ENCODE measurements around the gene FLT3LG.

Gene FLT3LG

GRCh38 chr19:49473868-49474541 lies at the start of gene FLT3LG:
FLT3LG (plus strand) TSS chr19:49474215; CDS start chr19:49474640, 425 bp downstream.
- peaks cover 17% of the 10 kb centered on the region for H3K27me3 Mint-ChIP-seq
- peaks cover 23% of the 10 kb centered on the region for H3K36me3 Mint-ChIP-seq (ENCODE audit: low read depth)
- no peaks in the 10 kb centered on the region for H3K9me3 Mint-ChIP-seq
- H3K4me1 Mint-ChIP-seq (ENCODE audit: low read depth) = peaks cover 55% of the 10 kb centered on the region
- H3K27ac Mint-ChIP-seq = peak within 1 kb of the TSS; percentile 90
- peak within 1 kb of the TSS; percentile 93 for H3K4me3 Mint-ChIP-seq
- intact Hi-C loops (cut with micrococcal nuclease) = loop anchor here (1.0 kb wide), 1 partner anchor 96 kb away; no protein-coding TSS in a partner anchor

GRCh38 chr19:49425178-49425577 lies 48.8 kb upstream of the FLT3LG start, which contains the start of gene GFY:
GFY (plus strand) TSS chr19:49425388; CDS start chr19:49426431, 1,043 bp downstream.
- Mint-ChIP-seq H3K4me3 (no peak within 1 kb of the TSS), H3K9me3 (no peaks in the 10 kb centered on the region), H3K36me3 (ENCODE audit: low read depth) (no peaks in the 10 kb centered on the region), H3K27me3 (peaks cover 96% of the 10 kb centered on the region), H3K4me1 (ENCODE audit: low read depth) (peaks cover 46% of the 10 kb centered on the region), H3K27ac (no peak within 1 kb of the TSS)
- intact Hi-C loops (cut with micrococcal nuclease) = no loop called here

- Mint-ChIP-seq H3K4me3 (no peak overlapping the region), H3K27me3 (peaks cover 96% of the 10 kb centered on the region), H3K9me3 (no peaks in the 10 kb centered on the region), H3K36me3 (ENCODE audit: low read depth) (no peaks in the 10 kb centered on the region), H3K4me1 (ENCODE audit: low read depth) (peaks cover 41% of the 10 kb centered on the region), H3K27ac (no peak overlapping the region)
- intact Hi-C loops (cut with micrococcal nuclease) = no loop called here
Observed at GRCh38 chr19:49425922-49426592, 48.0 kb upstream of the FLT3LG start.

GRCh38 chr19:49427339-49427738 lies 46.7 kb upstream of the FLT3LG start:
- Mint-ChIP-seq H3K4me3 (no peak overlapping the region), H3K27me3 (peaks cover 94% of the 10 kb centered on the region), H3K4me1 (ENCODE audit: low read depth) (peaks cover 35% of the 10 kb centered on the region), H3K27ac (no peak overlapping the region), H3K36me3 (ENCODE audit: low read depth) (no peaks in the 10 kb centered on the region), H3K9me3 (no peaks in the 10 kb centered on the region)
- intact Hi-C loops (cut with micrococcal nuclease) = no loop called here

GRCh38 chr19:49427855-49428546 lies 46.0 kb upstream of the FLT3LG start:
- no peaks in the 10 kb centered on the region for H3K36me3 Mint-ChIP-seq (ENCODE audit: low read depth)
- H3K4me3 Mint-ChIP-seq = no peak overlapping the region
- no peaks in the 10 kb centered on the region for H3K9me3 Mint-ChIP-seq
- no peak overlapping the region for H3K27ac Mint-ChIP-seq
- peaks cover 30% of the 10 kb centered on the region for H3K4me1 Mint-ChIP-seq (ENCODE audit: low read depth)
- H3K27me3 Mint-ChIP-seq = peaks cover 94% of the 10 kb centered on the region
- intact Hi-C loops (cut with micrococcal nuclease) = no loop called here

- Mint-ChIP-seq H3K4me1 (ENCODE audit: low read depth) (peaks cover 27% of the 10 kb centered on the region), H3K27ac (no peak overlapping the region), H3K27me3 (peaks cover 95% of the 10 kb centered on the region), H3K36me3 (ENCODE audit: low read depth) (no peaks in the 10 kb centered on the region), H3K4me3 (no peak overlapping the region), H3K9me3 (no peaks in the 10 kb centered on the region)
- intact Hi-C loops (cut with micrococcal nuclease) = no loop called here
Observed at GRCh38 chr19:49428547-49429451, 45.2 kb upstream of the FLT3LG start.

- intact Hi-C loops (cut with micrococcal nuclease) = no loop called here
Observed at GRCh38 chr19:49430172-49430677, 43.8 kb upstream of the FLT3LG start.

GRCh38 chr19:49430678-49431329 lies 43.2 kb upstream of the FLT3LG start:
- H3K4me3 Mint-ChIP-seq = no peak overlapping the region
- H3K4me1 Mint-ChIP-seq (ENCODE audit: low read depth) = peaks cover 26% of the 10 kb centered on the region
- intact Hi-C loops (cut with micrococcal nuclease) = no loop called here
- no peak overlapping the region for H3K27ac Mint-ChIP-seq
- peaks cover 95% of the 10 kb centered on the region for H3K27me3 Mint-ChIP-seq
- H3K9me3 Mint-ChIP-seq = no peaks in the 10 kb centered on the region
- no peaks in the 10 kb centered on the region for H3K36me3 Mint-ChIP-seq (ENCODE audit: low read depth)

More at GRCh38 chr19:49430172-49430677, 43.8 kb upstream of the FLT3LG start:
- no peak overlapping the region for H3K27ac Mint-ChIP-seq
- no peaks in the 10 kb centered on the region for H3K36me3 Mint-ChIP-seq (ENCODE audit: low read depth)
- H3K27me3 Mint-ChIP-seq = peaks cover 95% of the 10 kb centered on the region
- peaks cover 26% of the 10 kb centered on the region for H3K4me1 Mint-ChIP-seq (ENCODE audit: low read depth)
- H3K4me3 Mint-ChIP-seq = no peak overlapping the region
- no peaks in the 10 kb centered on the region for H3K9me3 Mint-ChIP-seq

GRCh38 chr19:49431330-49431749 lies 42.7 kb upstream of the FLT3LG start:
- H3K36me3 Mint-ChIP-seq (ENCODE audit: low read depth) = no peaks in the 10 kb centered on the region
- intact Hi-C loops (cut with micrococcal nuclease) = no loop called here
- no peak overlapping the region for H3K27ac Mint-ChIP-seq

GRCh38 chr19:49432141-49433073 lies 41.6 kb upstream of the FLT3LG start:
- intact Hi-C loops (cut with micrococcal nuclease) = no loop called here
- peak overlapping the region; percentile 13 for H3K4me3 Mint-ChIP-seq
- peaks cover 25% of the 10 kb centered on the region for H3K4me1 Mint-ChIP-seq (ENCODE audit: low read depth)
- H3K36me3 Mint-ChIP-seq (ENCODE audit: low read depth) = no peaks in the 10 kb centered on the region
- no peaks in the 10 kb centered on the region for H3K9me3 Mint-ChIP-seq
- no peak overlapping the region for H3K27ac Mint-ChIP-seq
- peaks cover 95% of the 10 kb centered on the region for H3K27me3 Mint-ChIP-seq

More at GRCh38 chr19:49431330-49431749, 42.7 kb upstream of the FLT3LG start:
- Mint-ChIP-seq H3K4me3 (no peak overlapping the region), H3K9me3 (no peaks in the 10 kb centered on the region), H3K4me1 (ENCODE audit: low read depth) (peaks cover 28% of the 10 kb centered on the region), H3K27me3 (peaks cover 95% of the 10 kb centered on the region)

- Mint-ChIP-seq H3K27ac (no peak overlapping the region), H3K9me3 (no peaks in the 10 kb centered on the region), H3K4me3 (no peak overlapping the region), H3K36me3 (ENCODE audit: low read depth) (no peaks in the 10 kb centered on the region), H3K27me3 (peaks cover 96% of the 10 kb centered on the region), H3K4me1 (ENCODE audit: low read depth) (peaks cover 18% of the 10 kb centered on the region)
- intact Hi-C loops (cut with micrococcal nuclease) = no loop called here
Observed at GRCh38 chr19:49433240-49433901, 40.6 kb upstream of the FLT3LG start.
